RWPE2 (cell line): ENCODE measurements around the gene SRGAP2B.
"Not testable (repeated sequence)": the region's sequence is repeated elsewhere in the genome, so short reads cannot be mapped to it uniquely, and the experiment has no call there.

Source experiments
- ATAC-seq: fragments of 200-7000 bp; cut with Tn5 transposase; 3 replicates; pipeline ENCODE4 v1.9.1; 2021; ENCODE audit warnings: low read depth
- DNase-seq: peaks from one replicate; pipeline ENCODE4 v3.0.0-alpha.2; 2020; ENCODE audit warnings: low spot score
- H3K27ac ChIP-seq: fragments of 450-650 bp; 2 replicates; pipeline ENCODE4 v1.5.1; 2017; ENCODE audit warnings: mild to moderate bottlenecking; ENCODE audit not compliant: poor library complexity, severe bottlenecking
- H3K27me3 ChIP-seq: fragments of 250-450 bp; sonication (Bioruptor Pico); 2 replicates; pipeline ENCODE4 v1.5.1; 2021; ENCODE audit warnings: mild to moderate bottlenecking, moderate library complexity; ENCODE audit not compliant: insufficient read depth, poor library complexity, severe bottlenecking
- H3K36me3 ChIP-seq: fragments of 250-450 bp; sonication (Bioruptor Pico); 2 replicates; pipeline ENCODE4 v1.5.1; 2020; ENCODE audit warnings: low read depth, mild to moderate bottlenecking, moderate library complexity
- H3K4me1 ChIP-seq: fragments of 250-450 bp; sonication (Bioruptor Pico); 2 replicates; pipeline ENCODE4 v1.5.1; 2021; ENCODE audit warnings: mild to moderate bottlenecking, moderate library complexity; ENCODE audit not compliant: insufficient read depth, poor library complexity, severe bottlenecking
- H3K4me3 ChIP-seq: fragments of 250-450 bp; sonication (Bioruptor Pico); 2 replicates; pipeline ENCODE4 v1.5.1; 2021; ENCODE audit warnings: mild to moderate bottlenecking, moderate library complexity; ENCODE audit not compliant: severe bottlenecking
- H3K9me3 ChIP-seq: fragments of 250-450 bp; sonication (Bioruptor Pico); 2 replicates; pipeline ENCODE4 v1.5.1; 2021; ENCODE audit warnings: mild to moderate bottlenecking, moderate library complexity; ENCODE audit not compliant: severe bottlenecking

SRGAP2B gene

DNA sequence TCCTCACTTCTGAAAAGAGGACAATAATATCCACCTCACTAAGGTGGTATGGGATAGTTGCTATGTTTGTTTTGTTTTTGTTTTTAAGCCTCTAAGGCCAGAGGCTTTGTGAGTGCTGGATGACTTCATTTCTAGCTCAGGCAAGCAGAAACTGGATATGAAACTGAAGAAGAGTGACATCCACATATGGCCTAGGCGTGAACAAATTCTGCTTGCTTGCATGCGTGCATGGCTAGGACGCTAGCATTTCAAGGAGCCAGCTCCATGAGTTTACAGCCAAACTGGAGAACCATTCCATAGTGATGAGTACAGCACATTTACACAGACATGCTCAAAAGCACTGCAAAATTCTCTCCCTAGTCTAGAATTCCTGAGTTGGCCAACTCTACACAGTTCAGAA lies 36.9 kb downstream of the SRGAP2B start:
- not testable (repeated sequence) for H3K27ac ChIP-seq, DNase-seq, H3K36me3 ChIP-seq, H3K9me3 ChIP-seq, H3K4me1 ChIP-seq, H3K27me3 ChIP-seq, H3K4me3 ChIP-seq, ATAC-seq

DNA sequence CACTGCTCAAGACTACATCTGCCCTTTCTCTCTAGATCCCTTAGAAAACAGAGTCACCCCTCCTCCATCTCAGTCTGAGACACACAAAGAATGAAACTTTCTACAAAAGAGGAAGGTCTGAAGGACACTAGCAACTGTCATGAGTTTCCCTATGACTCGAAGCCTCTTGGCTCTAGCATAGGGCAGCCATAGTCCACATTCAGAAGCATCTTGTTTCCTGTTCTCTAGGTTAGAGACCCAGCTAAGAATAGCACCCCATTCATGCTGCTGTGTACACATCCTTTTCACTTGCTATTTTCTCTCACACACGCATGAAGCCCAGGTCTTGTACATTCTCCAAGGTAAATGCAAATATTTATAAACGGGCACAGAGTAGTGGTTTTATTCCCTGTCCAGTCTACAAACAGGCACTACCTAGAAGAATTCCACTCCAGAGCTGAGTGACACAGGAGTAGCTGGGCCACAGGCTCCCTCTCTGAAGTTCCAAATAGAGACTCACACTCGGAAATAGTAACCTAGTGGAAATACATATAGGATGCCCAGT lies 39.8 kb downstream of the SRGAP2B start:
- H3K27ac ChIP-seq, H3K27me3 ChIP-seq, DNase-seq, H3K4me3 ChIP-seq, H3K4me1 ChIP-seq, H3K36me3 ChIP-seq, H3K9me3 ChIP-seq: not testable (repeated sequence)
- 0 out of 3 replicates have a peak, but pooled peaks have one; percentile 22 for ATAC-seq

DNA sequence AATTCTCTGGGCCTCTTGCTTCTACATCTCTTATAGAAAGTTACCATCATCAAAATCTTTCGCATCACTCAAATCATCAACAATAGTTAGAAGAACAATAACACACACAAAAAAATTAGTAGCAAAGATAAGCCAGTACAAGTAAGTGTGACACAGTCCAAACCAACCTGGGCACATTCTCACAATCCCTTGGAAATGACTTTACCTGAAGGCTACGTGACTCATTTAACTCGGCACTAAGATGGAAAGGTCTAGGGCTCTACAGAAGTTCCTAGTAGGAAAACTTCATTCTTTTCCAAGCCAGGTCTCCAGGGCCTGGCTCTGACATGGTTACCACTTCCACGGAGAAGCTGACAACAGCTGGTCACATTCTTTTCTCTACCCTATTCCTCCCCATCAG lies 41.7 kb downstream of the SRGAP2B start:
- H3K27me3 ChIP-seq, H3K4me3 ChIP-seq, H3K9me3 ChIP-seq, H3K27ac ChIP-seq, DNase-seq, H3K4me1 ChIP-seq, H3K36me3 ChIP-seq: not testable (repeated sequence)
- peak; percentile 48; the same call in 1 of the 3 replicates for ATAC-seq

- not testable (repeated sequence) for ATAC-seq, H3K36me3 ChIP-seq, H3K4me3 ChIP-seq, H3K27ac ChIP-seq, H3K27me3 ChIP-seq, DNase-seq, H3K4me1 ChIP-seq, H3K9me3 ChIP-seq
Measured at GRCh38 chr1:145052019-145052776, 42.9 kb downstream of the SRGAP2B start.

GRCh38 chr1:145048181-145048856 lies 46.8 kb downstream of the SRGAP2B start:
- not testable (repeated sequence) for ATAC-seq, H3K4me1 ChIP-seq, H3K27me3 ChIP-seq

DNA sequence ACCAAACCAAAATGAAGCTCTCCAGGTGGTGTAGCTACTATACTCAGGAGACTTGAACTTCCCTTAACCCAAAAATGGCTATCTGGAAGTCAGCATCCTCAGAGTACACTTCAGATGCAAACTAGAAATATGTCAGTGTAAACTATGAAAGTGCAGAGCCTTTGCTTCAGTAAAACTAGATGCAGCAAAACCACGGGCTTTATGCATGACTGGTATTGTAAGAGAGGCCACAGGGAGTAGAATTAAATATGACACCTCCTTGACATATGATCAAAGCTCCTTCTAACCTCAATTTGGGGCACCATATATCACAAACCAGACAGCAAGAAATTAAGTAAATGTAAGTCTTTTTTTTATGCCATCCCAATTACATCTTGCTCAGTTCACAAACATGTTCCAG lies 47.6 kb downstream of the SRGAP2B start:
- not testable (repeated sequence) for ATAC-seq, H3K9me3 ChIP-seq, H3K4me3 ChIP-seq, DNase-seq, H3K4me1 ChIP-seq, H3K27ac ChIP-seq, H3K36me3 ChIP-seq, H3K27me3 ChIP-seq

More at GRCh38 chr1:145048181-145048856, 46.8 kb downstream of the SRGAP2B start:
- H3K27ac ChIP-seq, H3K36me3 ChIP-seq, H3K4me3 ChIP-seq, H3K9me3 ChIP-seq, DNase-seq: not testable (repeated sequence)

- H3K36me3 ChIP-seq, H3K4me3 ChIP-seq, H3K9me3 ChIP-seq, H3K27ac ChIP-seq, H3K27me3 ChIP-seq, H3K4me1 ChIP-seq, DNase-seq, ATAC-seq: not testable (repeated sequence)
Measured at GRCh38 chr1:145045571-145046273, 49.4 kb downstream of the SRGAP2B start.

DNA sequence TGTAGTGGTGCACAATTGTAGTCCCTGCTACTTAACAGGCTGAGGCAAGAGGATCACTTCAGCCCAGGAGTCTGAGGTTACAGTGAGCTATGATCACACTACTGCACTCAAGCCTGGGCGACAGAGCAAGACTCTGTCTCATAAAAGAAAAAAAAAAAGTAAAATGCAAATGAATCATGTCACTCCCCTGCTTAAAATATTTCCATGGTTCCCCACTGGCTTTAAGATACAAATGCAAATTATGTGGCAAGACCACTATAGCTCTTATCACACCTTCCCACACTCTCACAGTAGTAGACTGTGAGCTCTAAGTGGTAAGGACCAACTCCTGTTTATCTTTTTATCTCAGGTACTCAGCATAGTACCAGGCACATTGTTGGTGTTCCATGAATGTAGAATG lies 53.6 kb downstream of the SRGAP2B start:
- H3K9me3 ChIP-seq, ATAC-seq, DNase-seq, H3K4me3 ChIP-seq, H3K27ac ChIP-seq, H3K4me1 ChIP-seq, H3K36me3 ChIP-seq, H3K27me3 ChIP-seq: not testable (repeated sequence)

- H3K9me3 ChIP-seq, H3K4me1 ChIP-seq, H3K4me3 ChIP-seq, H3K27ac ChIP-seq, DNase-seq, H3K36me3 ChIP-seq, H3K27me3 ChIP-seq: not testable (repeated sequence)
- ATAC-seq, result peak; percentile 84
Measured at GRCh38 chr1:145036019-145036418, 59.1 kb downstream of the SRGAP2B start.

GRCh38 chr1:145033523-145033922 lies 61.6 kb downstream of the SRGAP2B start:
- not testable (repeated sequence) for H3K27me3 ChIP-seq, H3K4me1 ChIP-seq, DNase-seq, H3K9me3 ChIP-seq, ATAC-seq, H3K36me3 ChIP-seq, H3K4me3 ChIP-seq, H3K27ac ChIP-seq

- not testable (repeated sequence) for H3K9me3 ChIP-seq, H3K36me3 ChIP-seq, ATAC-seq, H3K27ac ChIP-seq, H3K4me1 ChIP-seq, H3K27me3 ChIP-seq, H3K4me3 ChIP-seq, DNase-seq
Measured at GRCh38 chr1:145027251-145027650, 67.9 kb downstream of the SRGAP2B start.
